ENCODE results near the gene USP20. TPM values are rescaled to one million over a fixed set of nuclear protein-coding genes. Genes with fewer than 3 reads are reported as not detected.

USP20 gene
- total RNA-seq, 2 donors from 2014 or later, result 24.4 to 25.8 TPM

GRCh38 chr9:129897263-129897662 lies 62.0 kb downstream of the USP20 start:
- no peak overlapping the region for H3K9ac ChIP-seq (ENCODE audit: extremely low read depth, low read length, poor library complexity, severe bottlenecking)
- H3K9me3 Mint-ChIP-seq, result no peaks in the 10 kb centered on the region
- no peak overlapping the region for H3K27ac Mint-ChIP-seq
- H3K9me3 ChIP-seq (ENCODE audit: control insufficient read depth, low read length), result no peaks in the 10 kb centered on the region
- no peak overlapping the region for H3K27ac ChIP-seq (ENCODE audit: low read depth, low read length)
- H3K4me1 ChIP-seq (ENCODE audit: control insufficient read depth, insufficient read depth, low read length), result no peaks in the 10 kb centered on the region
- peaks cover 50% of the 10 kb centered on the region for H3K36me3 ChIP-seq (ENCODE audit: control insufficient read depth, insufficient read depth, low read length)
- no peak overlapping the region for H3K4me3 ChIP-seq (ENCODE audit: low read length)
- no peak for TF ChIP-seq CTCF (conservative IDR thresholded peaks at IDR 0.05)
- no peaks in the 10 kb centered on the region for H3K27me3 ChIP-seq (ENCODE audit: control insufficient read depth, insufficient read depth, low read length, poor library complexity, severe bottlenecking)
- H3K4me3 Mint-ChIP-seq, result no peak overlapping the region
- H3K27me3 Mint-ChIP-seq (ENCODE audit: insufficient read depth), result no peaks in the 10 kb centered on the region
- peaks cover 3% of the 10 kb centered on the region for H3K4me1 Mint-ChIP-seq
- peaks cover 61% of the 10 kb centered on the region for H3K36me3 Mint-ChIP-seq (ENCODE audit: low read depth)
- WGBS, 2 experiments (ENCODE audit: insufficient coverage in 1 of 2, insufficient read length in 1 of 2), result 87 to 97% methylated on average over 2 to 5 of the region's 6 CpGs
- DNase-seq, result no peak

GRCh38 chr9:129898185-129898584 lies 62.9 kb downstream of the USP20 start:
- H3K4me1 Mint-ChIP-seq, result peaks cover 3% of the 10 kb centered on the region
- TF ChIP-seq CTCF (conservative IDR thresholded peaks at IDR 0.05), result peak; percentile 31
- Histone ChIP-seq H3K9me3 (ENCODE audit: control insufficient read depth, low read length) (no peaks in the 10 kb centered on the region), H3K4me1 (ENCODE audit: control insufficient read depth, insufficient read depth, low read length) (no peaks in the 10 kb centered on the region), H3K27ac (ENCODE audit: low read depth, low read length) (no peak overlapping the region), H3K4me3 (ENCODE audit: low read length) (no peak overlapping the region), H3K27me3 (ENCODE audit: control insufficient read depth, insufficient read depth, low read length, poor library complexity, severe bottlenecking) (no peaks in the 10 kb centered on the region), H3K36me3 (ENCODE audit: control insufficient read depth, insufficient read depth, low read length) (peaks cover 52% of the 10 kb centered on the region), H3K9ac (ENCODE audit: extremely low read depth, low read length, poor library complexity, severe bottlenecking) (no peak overlapping the region)
- peaks cover 62% of the 10 kb centered on the region for H3K36me3 Mint-ChIP-seq (ENCODE audit: low read depth)
- no peaks in the 10 kb centered on the region for H3K27me3 Mint-ChIP-seq (ENCODE audit: insufficient read depth)
- 96 to 100% methylated on average over 5 to 8 of the region's 8 CpGs for WGBS, 2 experiments (ENCODE audit: insufficient coverage in 1 of 2, insufficient read length in 1 of 2)
- H3K27ac Mint-ChIP-seq, result no peak overlapping the region
- peak; percentile 58 for DNase-seq
- no peaks in the 10 kb centered on the region for H3K9me3 Mint-ChIP-seq
- no peak overlapping the region for H3K4me3 Mint-ChIP-seq

GRCh38 chr9:129899620-129900019 lies 64.4 kb downstream of the USP20 start:
- TF ChIP-seq CTCF (conservative IDR thresholded peaks at IDR 0.05), result no peak
- Mint-ChIP-seq H3K36me3 (ENCODE audit: low read depth) (peaks cover 57% of the 10 kb centered on the region), H3K4me3 (no peak overlapping the region), H3K27me3 (ENCODE audit: insufficient read depth) (no peaks in the 10 kb centered on the region), H3K27ac (no peak overlapping the region), H3K4me1 (peaks cover 3% of the 10 kb centered on the region), H3K9me3 (no peaks in the 10 kb centered on the region)
- Histone ChIP-seq H3K9ac (ENCODE audit: extremely low read depth, low read length, poor library complexity, severe bottlenecking) (no peak overlapping the region), H3K9me3 (ENCODE audit: control insufficient read depth, low read length) (no peaks in the 10 kb centered on the region), H3K27ac (ENCODE audit: low read depth, low read length) (no peak overlapping the region), H3K4me3 (ENCODE audit: low read length) (no peak overlapping the region), H3K4me1 (ENCODE audit: control insufficient read depth, insufficient read depth, low read length) (no peaks in the 10 kb centered on the region), H3K27me3 (ENCODE audit: control insufficient read depth, insufficient read depth, low read length, poor library complexity, severe bottlenecking) (no peaks in the 10 kb centered on the region), H3K36me3 (ENCODE audit: control insufficient read depth, insufficient read depth, low read length) (peaks cover 44% of the 10 kb centered on the region)
- WGBS, 2 experiments (ENCODE audit: insufficient coverage in 1 of 2, insufficient read length in 1 of 2), result 94 to 100% methylated on average over 2 of the region's 2 CpGs
- no peak for DNase-seq
